Esophagus muscularis mucosa (tissue), 4 donors: Measurements from ENCODE around the gene MTMR11. TPM values are rescaled to one million over a fixed set of nuclear protein-coding genes. Genes with fewer than 3 reads are reported as not detected.

Experiments used
- DNase-seq: peaks from one replicate; pipeline ENCODE4 v3.0.0-alpha.2; 2017; ENCODE audit errors: extremely low spot score
- H3K27ac ChIP-seq, 4 donors: fragments of 200-600 bp; sonication (generic); replicated peaks in 1 of 4; 1 replicate in 3 of 4; 2 replicates in 1 of 4; pipeline ENCODE4 v1.5.1; 2016 to 2019; ENCODE audit warnings: mild to moderate bottlenecking in 1 of 4
- H3K27me3 ChIP-seq, 4 donors: fragments of 200-600 bp; sonication (generic); one replicate each; pipeline versions ENCODE4 v1.5.1 to v1.6.0; 2016 to 2019
- H3K36me3 ChIP-seq, 4 donors: fragments of 200-600 bp; sonication (generic); one replicate each; pipeline ENCODE4 v1.5.1; 2016 to 2019
- H3K4me1 ChIP-seq, 4 donors: fragments of 200-600 bp; sonication (generic); one replicate each; pipeline ENCODE4 v1.5.1; 2016 to 2019
- H3K4me3 ChIP-seq, 4 donors: fragments of 200-600 bp; sonication (generic); 1 replicate in 2 of 4; 2 replicates in 2 of 4; pipeline ENCODE4 v1.5.1; 2016 to 2019; ENCODE audit warnings: mild to moderate bottlenecking in 4 of 4, moderate library complexity in 1 of 4
- H3K9me3 ChIP-seq, 4 donors: fragments of 200-600 bp; sonication (generic); 1 replicate in 3 of 4; 2 replicates in 1 of 4; pipeline ENCODE4 v1.5.1; 2016 to 2019
- CTCF ChIP-seq, 3 experiments: fragments of 200-600 bp in 2 of 3; fragments of 450-650 bp in 1 of 3; sonication (generic) in 2 of 3; IDR thresholded peaks; one replicate each; pipeline ENCODE4 v1.5.1; 2017 to 2019; ENCODE audit warnings: antibody characterized with exemption in 3 of 3, mild to moderate bottlenecking in 2 of 3, moderate library complexity in 1 of 3
- EP300 ChIP-seq: sonication (generic); formaldehyde crosslinking; IDR thresholded peaks from one replicate; pipeline ENCODE4 v1.6.1; 2017; ENCODE audit warnings: antibody characterized with exemption
- POLR2A ChIP-seq: fragments of 450-650 bp; IDR thresholded peaks from one replicate; pipeline ENCODE4 v1.6.1; 2017; ENCODE audit warnings: antibody characterized with exemption, moderate library complexity, mild to moderate bottlenecking, low read depth
- POLR2AphosphoS5 ChIP-seq, 2 donors: sonication (generic); formaldehyde crosslinking; IDR thresholded peaks; one replicate each; pipeline ENCODE4 v1.6.1; 2017; ENCODE audit warnings: antibody characterized with exemption in 2 of 2
- WGBS: methylation state at CpG from one replicate; pipeline ENCODE4 v1.1.5; 2018; 5-methylcytosine and 5-hydroxymethylcytosine counted together
- intact Hi-C: fragments of 100-400 bp; cut with DNase I; formaldehyde crosslinking; loops from one replicate; pipeline ENCODE4 v1.15.1; 2023
- total RNA-seq, 4 donors: library from RNA; depleted of rRNA; stranded (reverse); fragments of >200 nt; gene quantifications; one replicate each; pipeline versions ENCODE4 v1.1.0 to v1.2.1, GENCODE V29; 2016

Gene MTMR11
- total RNA-seq, 4 donors from 2014 or later, result 7.3 to 15.0 (median 10.5) TPM

- H3K36me3 ChIP-seq, result peaks cover 36 to 76% (median 61%) of the 10 kb centered on the region in 4 donors
Measured at GRCh38 chr1:149927056-149927562, 9.6 kb downstream of the MTMR11 start.

GRCh38 chr1:149926296-149926695 lies 10.4 kb downstream of the MTMR11 start:
- Histone ChIP-seq H3K4me3 (peak overlapping the region in 3 of 4 donors; percentile 73 to 90 (median 83)), H3K27ac (no peak overlapping the region), H3K9me3 (no peaks in the 10 kb centered on the region), H3K36me3 (peaks cover 36 to 75% (median 61%) of the 10 kb centered on the region in 4 donors), H3K27me3 (no peaks in the 10 kb centered on the region), H3K4me1 (peaks cover 29 to 42% (median 36%) of the 10 kb centered on the region in 4 donors)
- 93% methylated on average over 9 of the region's 9 CpGs for WGBS
- intact Hi-C loops, result no loop called here
- no peak for TF ChIP-seq POLR2A
- TF ChIP-seq CTCF (IDR thresholded peaks at IDR 0.05), result no peak
- no peak for TF ChIP-seq POLR2AphosphoS5 (IDR thresholded peaks at IDR 0.05)
- TF ChIP-seq EP300, result no peak
- DNase-seq, result no peak

More at GRCh38 chr1:149927056-149927562, 9.6 kb downstream of the MTMR11 start:
- WGBS, result 7% methylated on average over 10 of the region's 10 CpGs
- Histone ChIP-seq H3K27ac (peak overlapping the region; percentile 88 to 96 (median 92)), H3K4me1 (peaks cover 29 to 42% (median 36%) of the 10 kb centered on the region in 4 donors), H3K27me3 (no peaks in the 10 kb centered on the region), H3K4me3 (peak overlapping the region; percentile 73 to 90 (median 80)), H3K9me3 (no peaks in the 10 kb centered on the region)
- no peak for DNase-seq
- TF ChIP-seq POLR2AphosphoS5 (IDR thresholded peaks at IDR 0.05) (no peak), POLR2A (no peak), CTCF (IDR thresholded peaks at IDR 0.05) (no peak), EP300 (no peak)
- intact Hi-C loops, result no loop called here

DNA sequence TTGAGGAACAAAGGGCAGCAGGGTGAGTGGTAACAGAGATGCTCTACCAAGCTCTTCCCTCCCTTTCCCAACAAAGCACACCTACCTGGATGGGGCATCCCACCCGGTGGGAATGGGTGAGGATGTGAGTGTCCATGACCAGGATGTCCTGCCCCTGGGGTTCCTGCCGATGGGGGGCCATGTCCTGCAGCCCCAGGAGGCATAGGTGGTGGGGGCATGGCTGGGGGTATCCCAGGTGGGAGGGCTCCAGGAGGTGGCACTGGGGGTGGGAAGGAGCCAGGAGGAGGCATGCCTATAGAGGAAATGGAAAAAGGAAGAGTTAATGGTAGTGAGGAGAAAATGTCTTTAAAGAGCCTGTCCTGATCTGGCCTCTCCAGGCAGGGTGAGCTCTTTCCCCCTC lies 10.9 kb downstream of the MTMR11 start:
- Histone ChIP-seq H3K9me3 (no peaks in the 10 kb centered on the region), H3K4me1 (peaks cover 29 to 42% (median 36%) of the 10 kb centered on the region in 4 donors), H3K27me3 (no peaks in the 10 kb centered on the region), H3K27ac (no peak overlapping the region), H3K4me3 (no peak overlapping the region), H3K36me3 (peaks cover 36 to 73% (median 57%) of the 10 kb centered on the region in 4 donors)
- TF ChIP-seq POLR2A, result no peak
- no peak for TF ChIP-seq EP300
- intact Hi-C loops, result no loop called here
- DNase-seq, result no peak
- WGBS, result 97% methylated on average over 2 of the region's 2 CpGs

GRCh38 chr1:149925345-149925744 lies 11.3 kb downstream of the MTMR11 start:
- H3K4me1 ChIP-seq, result peaks cover 29 to 42% (median 36%) of the 10 kb centered on the region in 4 donors
- DNase-seq, result no peak

DNA sequence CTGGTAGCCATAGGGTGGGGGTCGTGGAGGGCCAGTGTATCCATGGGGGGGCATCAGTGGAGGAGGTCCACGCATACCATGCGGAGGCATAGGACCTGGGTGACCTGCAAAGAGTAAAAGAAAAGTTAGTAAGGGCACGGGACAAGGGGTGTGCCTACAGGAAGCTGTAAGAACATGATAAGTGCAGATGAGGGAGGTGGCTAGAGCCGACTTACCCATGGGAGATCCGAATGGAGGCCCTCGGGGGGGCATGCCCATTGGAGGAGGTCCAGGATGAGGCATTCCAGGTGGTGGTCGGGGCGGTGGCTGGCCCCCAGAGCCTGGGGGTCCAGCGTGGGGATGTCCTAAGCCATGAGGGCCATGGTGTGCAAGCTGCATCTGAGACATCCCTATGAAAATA lies 13.1 kb downstream of the MTMR11 start:
- H3K27ac ChIP-seq, result no peak overlapping the region
- no peak for DNase-seq
- no peak overlapping the region for H3K4me3 ChIP-seq
- no peaks in the 10 kb centered on the region for H3K9me3 ChIP-seq
- WGBS, result 85% methylated on average over 10 of the region's 10 CpGs
- peaks cover 36 to 56% (median 50%) of the 10 kb centered on the region in 4 donors for H3K36me3 ChIP-seq
- H3K4me1 ChIP-seq, result peaks cover 28 to 44% (median 36%) of the 10 kb centered on the region in 4 donors
- TF ChIP-seq CTCF (IDR thresholded peaks at IDR 0.05) (no peak), EP300 (no peak), POLR2AphosphoS5 (IDR thresholded peaks at IDR 0.05) (no peak), POLR2A (no peak)
- intact Hi-C loops, result no loop called here
- H3K27me3 ChIP-seq, result no peaks in the 10 kb centered on the region

More at GRCh38 chr1:149925345-149925744, 11.3 kb downstream of the MTMR11 start:
- H3K4me3 ChIP-seq, result no peak overlapping the region
- TF ChIP-seq POLR2AphosphoS5 (IDR thresholded peaks at IDR 0.05), result no peak
- no peak for TF ChIP-seq EP300
- no peak for TF ChIP-seq POLR2A
- TF ChIP-seq CTCF (IDR thresholded peaks at IDR 0.05), result no peak
- 87% methylated on average over 3 of the region's 3 CpGs for WGBS
- intact Hi-C loops, result no loop called here
- peaks cover 36 to 69% (median 54%) of the 10 kb centered on the region in 4 donors for H3K36me3 ChIP-seq
- H3K9me3 ChIP-seq, result no peaks in the 10 kb centered on the region
- H3K27me3 ChIP-seq, result no peaks in the 10 kb centered on the region
- no peak overlapping the region for H3K27ac ChIP-seq
